Body of pancreas (tissue), 4 donors: ENCODE data around the gene ST6GALNAC4. TPM values are rescaled to one million over a fixed set of nuclear protein-coding genes. Genes with fewer than 3 reads are reported as not detected.
A peak's percentile ranks its signal among the peaks of the same experiment; 100 is the strongest.

ENCODE experiments used
- ATAC-seq: fragments of 150-250 bp; one replicate; pipeline ENCODE4 v1.9.1; 2016
- DNase-seq, 4 donors: peaks; one replicate each; pipeline ENCODE4 v3.0.0-alpha.2; 2019
- H3K27ac ChIP-seq, 4 donors: fragments of 200-600 bp; sonication (generic); 1 replicate in 3 of 4; 2 replicates in 1 of 4; pipeline versions ENCODE4 v1.5.1 to v1.6.1; 2016 to 2019; ENCODE audit warnings: mild to moderate bottlenecking in 1 of 4, mixed read lengths in 1 of 4, moderate library complexity in 1 of 4
- H3K27me3 ChIP-seq, 2 donors: fragments of 200-600 bp; sonication (generic); one replicate each; pipeline ENCODE4 v1.6.0; 2016; ENCODE audit warnings: mild to moderate bottlenecking in 1 of 2
- H3K36me3 ChIP-seq, 2 donors: fragments of 200-600 bp; sonication (generic); replicated peaks in 1 of 2; 2 replicates each; pipeline ENCODE4 v1.5.1; 2016; ENCODE audit warnings: low read depth in 2 of 2; ENCODE audit not compliant: insufficient read depth in 1 of 2
- H3K4me1 ChIP-seq: fragments of 200-600 bp; sonication (generic); one replicate; pipeline ENCODE4 v1.6.0; 2016
- H3K4me3 ChIP-seq, 2 donors: fragments of 200-600 bp; sonication (generic); 1 replicate in 1 of 2; 2 replicates in 1 of 2; pipeline ENCODE4 v1.5.1; 2016 to 2019
- H3K9me3 ChIP-seq, 3 donors: fragments of 200-600 bp; sonication (generic); 1 replicate in 2 of 3; 2 replicates in 1 of 3; pipeline ENCODE4 v1.5.1; 2016
- CTCF ChIP-seq, 7 experiments: fragments of 450-650 bp in 4 of 7; fragments of 200-600 bp in 3 of 7; sonication (generic) in 3 of 7; IDR thresholded peaks; one replicate each; pipeline ENCODE4 v1.5.1; 2016 to 2019; ENCODE audit warnings: antibody characterized with exemption in 7 of 7
- POLR2A ChIP-seq, 3 donors: fragments of 450-650 bp; IDR thresholded peaks; one replicate each; pipeline ENCODE4 v1.6.1; 2016; ENCODE audit warnings: antibody characterized with exemption in 3 of 3, mild to moderate bottlenecking in 2 of 3
- WGBS, 2 donors: methylation state at CpG; one replicate each; pipeline ENCODE4 v1.1.5; 2017; 5-methylcytosine and 5-hydroxymethylcytosine counted together
- intact Hi-C: fragments of 100-400 bp; cut with DNase I; formaldehyde crosslinking; loops from one replicate; pipeline ENCODE4 v1.15.1; 2023
- total RNA-seq, 2 donors: library from RNA; depleted of rRNA; stranded (reverse); fragments of >200 nt; gene quantifications; one replicate each; pipeline ENCODE4 v1.1.0, GENCODE V29; 2016

The ST6GALNAC4 gene
- total RNA-seq, 2 donors from 2014 or later = 36.6 to 63.8 TPM

- Histone ChIP-seq H3K4me3 (no peak overlapping the region), H3K9me3 (no peaks in the 10 kb centered on the region), H3K27ac (no peak overlapping the region), H3K27me3 (no peaks in the 10 kb centered on the region), H3K4me1 (peaks cover 50% of the 10 kb centered on the region), H3K36me3 (no peaks in the 10 kb centered on the region)
- no peak for DNase-seq
- intact Hi-C loops = loop anchor here (5.0 kb wide), 1 partner anchor 198 kb away; the partner anchor contains the start of gene TOR2A
- TF ChIP-seq CTCF (IDR thresholded peaks at IDR 0.05) (no peak), POLR2A (IDR thresholded peaks at IDR 0.05) (no peak)
- ATAC-seq = no peak
- WGBS, 2 donors = 44 to 84% methylated on average over 1 to 11 of the region's 11 CpGs
These were observed 18.1 kb upstream of the ST6GALNAC4 start for GRCh38 chr9:127934986-127935385.

DNA sequence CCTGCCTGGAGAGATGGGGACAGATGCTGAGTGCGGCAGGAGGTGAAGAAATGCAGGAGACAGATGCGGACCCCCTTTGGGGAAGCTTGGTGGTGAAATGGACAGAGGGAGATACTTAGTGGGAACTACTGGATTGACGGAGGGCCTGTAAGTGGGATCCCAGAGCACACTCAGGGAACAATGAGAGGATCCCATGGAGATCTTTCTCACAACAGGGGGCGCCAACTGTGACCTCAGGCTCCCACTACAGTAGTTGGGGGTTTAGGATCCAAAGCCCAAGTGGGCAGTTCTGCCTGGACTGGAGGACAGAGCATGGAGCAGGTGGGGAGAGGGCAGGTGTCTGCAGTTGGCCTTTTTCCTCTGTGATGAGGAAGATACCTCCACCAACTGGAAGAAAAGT lies 17.4 kb upstream of the ST6GALNAC4 start:
- H3K36me3 ChIP-seq = no peaks in the 10 kb centered on the region
- DNase-seq (no peak), ATAC-seq (no peak)
- H3K27ac ChIP-seq = no peak overlapping the region
- no peak for TF ChIP-seq CTCF (IDR thresholded peaks at IDR 0.05)
- no peak for TF ChIP-seq POLR2A (IDR thresholded peaks at IDR 0.05)
- intact Hi-C loops = loop anchor here (5.0 kb wide), 1 partner anchor 197 kb away; the partner anchor contains the start of gene TOR2A
- no peak overlapping the region for H3K4me3 ChIP-seq
- peaks cover 50% of the 10 kb centered on the region for H3K4me1 ChIP-seq
- H3K27me3 ChIP-seq = no peaks in the 10 kb centered on the region
- H3K9me3 ChIP-seq = no peaks in the 10 kb centered on the region
- 90 to 92% methylated on average over 4 of the region's 4 CpGs for WGBS, 2 donors

GRCh38 chr9:127931092-127931881 lies 14.4 kb upstream of the ST6GALNAC4 start:
- Histone ChIP-seq H3K27ac (peak overlapping the region in 1 of 4 donors; percentile 3), H3K27me3 (no peaks in the 10 kb centered on the region), H3K4me3 (no peak overlapping the region), H3K9me3 (no peaks in the 10 kb centered on the region), H3K36me3 (no peaks in the 10 kb centered on the region), H3K4me1 (peaks cover 49% of the 10 kb centered on the region)
- ATAC-seq (peak; percentile 12), DNase-seq (no peak)
- intact Hi-C loops = loop anchor here (5.0 kb wide), 1 partner anchor 194 kb away; the partner anchor contains the start of gene TOR2A
- WGBS, 2 donors = 24 to 31% methylated on average over 14 to 18 of the region's 18 CpGs
- TF ChIP-seq POLR2A (IDR thresholded peaks at IDR 0.05) (no peak), CTCF (IDR thresholded peaks at IDR 0.05) (no peak)

DNA sequence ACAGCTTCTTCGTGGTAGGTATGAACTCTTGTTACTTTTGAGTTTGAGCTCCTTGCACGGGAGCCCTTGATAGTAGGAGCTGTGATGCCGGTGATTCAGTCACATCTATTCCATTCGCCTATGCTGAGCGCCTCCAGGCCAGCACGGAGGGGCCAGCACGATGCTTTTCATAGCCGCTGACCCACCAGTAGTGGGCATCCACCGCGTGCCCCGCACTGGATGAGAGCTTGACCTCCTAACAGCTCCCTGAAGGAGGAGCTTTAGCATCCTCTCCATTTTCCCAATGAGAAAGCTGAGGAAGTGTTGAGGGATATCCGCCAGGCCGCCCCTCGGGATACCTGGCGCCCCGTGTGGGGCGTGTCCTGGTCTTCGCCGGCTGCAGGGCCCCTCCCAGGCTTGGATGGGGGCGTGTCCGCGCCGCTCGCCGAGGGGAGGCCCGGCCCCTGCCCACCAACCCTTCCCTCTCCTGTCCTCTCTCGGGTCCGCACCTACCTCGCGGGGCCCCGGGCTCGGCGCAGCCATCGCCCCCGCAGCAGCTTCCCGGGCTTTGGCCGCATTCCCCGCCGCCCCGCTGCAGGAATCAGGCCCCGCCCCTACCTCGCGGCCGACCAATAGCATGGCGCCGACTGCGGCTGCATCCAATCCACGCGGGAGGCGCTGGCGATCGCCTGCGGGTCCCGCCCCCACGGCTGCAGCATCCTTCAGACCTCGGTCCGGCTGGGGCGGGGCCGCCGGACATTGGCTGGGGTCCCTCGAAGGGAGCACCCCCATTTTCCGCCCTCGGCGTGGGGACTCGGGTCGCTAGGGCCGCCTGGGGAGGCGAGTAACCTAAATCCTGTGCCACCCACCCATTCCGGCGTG lies 13.6 kb upstream of the ST6GALNAC4 start, which contains the start of gene PIP5KL1:
Gene PIP5KL1, minus strand, starts transcription at position 547 of the 861 bp plus-strand sequence. Its CDS starts 25 bp downstream, at position 522.
- Histone ChIP-seq H3K4me1 (peaks cover 41% of the 10 kb centered on the region), H3K27ac (peak within 1 kb of the TSS in 1 of 4 donors; percentile 3), H3K4me3 (no peak within 1 kb of the TSS), H3K27me3 (no peaks in the 10 kb centered on the region), H3K36me3 (no peaks in the 10 kb centered on the region), H3K9me3 (no peaks in the 10 kb centered on the region)
- peak; percentile 64 for ATAC-seq
- 6 to 9% methylated on average over 13 to 68 of the region's 70 CpGs for WGBS, 2 donors
- intact Hi-C loops = loop anchor here (5.0 kb wide), 1 partner anchor 193 kb away; the partner anchor contains the start of gene TOR2A
- DNase-seq = peak; percentile 64 to 78 (median 76)
- TF ChIP-seq CTCF (IDR thresholded peaks at IDR 0.05) (no peak), POLR2A (IDR thresholded peaks at IDR 0.05) (peak in 1 of 3 donors; percentile 19)
